Activated CD8-positive, alpha-beta memory T cell treated with anti-CD3 and anti-CD28 coated beads, Interleukin-2, amount 50 U/mL, for 4 hours (primary cell): ENCODE results near the gene PLAU.

Source experiments
- DNase-seq: peaks from one replicate; pipeline ENCODE4 v3.0.0-alpha.2; 2020

The PLAU gene

GRCh38 chr10:73910764-73911552 is at the start of gene PLAU:
PLAU (plus strand) TSS chr10:73911132; CDS start chr10:73911556, 424 bp downstream.
- peak; percentile 37 for DNase-seq

GRCh38 chr10:73862011-73862410 is 48.9 kb upstream of the PLAU start:
- no peak for DNase-seq

- no peak for DNase-seq
These were observed 47.7 kb upstream of the PLAU start for GRCh38 chr10:73863039-73863817.

GRCh38 chr10:73864229-73864628 is 46.7 kb upstream of the PLAU start:
- DNase-seq: no peak

- DNase-seq: no peak
These were observed 45.8 kb upstream of the PLAU start for GRCh38 chr10:73865107-73865458.

- peak; percentile 30 for DNase-seq
These were observed 45.2 kb upstream of the PLAU start for GRCh38 chr10:73865459-73866442.

GRCh38 chr10:73866621-73867020 is 44.3 kb upstream of the PLAU start:
- no peak for DNase-seq

- no peak for DNase-seq
These were observed 43.7 kb upstream of the PLAU start for GRCh38 chr10:73867126-73867807.

- DNase-seq: no peak
These were observed 42.9 kb upstream of the PLAU start for GRCh38 chr10:73867871-73868631.

GRCh38 chr10:73868655-73869195 is 42.2 kb upstream of the PLAU start:
- DNase-seq: no peak

- no peak for DNase-seq
These were observed 39.4 kb upstream of the PLAU start for GRCh38 chr10:73871295-73872189.

GRCh38 chr10:73872190-73872710 is 38.7 kb upstream of the PLAU start:
- no peak for DNase-seq

GRCh38 chr10:73873142-73873837 is 37.6 kb upstream of the PLAU start:
- no peak for DNase-seq

- peak; percentile 34 for DNase-seq
These were observed 37.1 kb upstream of the PLAU start for GRCh38 chr10:73873838-73874215.

GRCh38 chr10:73874267-73875138 is 36.4 kb upstream of the PLAU start, which contains the start of gene CAMK2G:
CAMK2G (minus strand) TSS chr10:73874555; CDS start chr10:73874461, 94 bp downstream.
- peak; percentile 81 for DNase-seq

GRCh38 chr10:73875139-73875475 is 35.8 kb upstream of the PLAU start:
- DNase-seq: peak; percentile 22

GRCh38 chr10:73876157-73876556 is 34.8 kb upstream of the PLAU start:
- DNase-seq: no peak

GRCh38 chr10:73876566-73876965 is 34.4 kb upstream of the PLAU start:
- no peak for DNase-seq
